Medulla oblongata (tissue), 1 donor: ENCODE measurements around the gene RAD9A.

Source experiments
- DNase-seq: peaks from one replicate; pipeline ENCODE4 v3.0.0-alpha.2; 2015; ENCODE audit errors: extremely low spot score

RAD9A gene

DNA sequence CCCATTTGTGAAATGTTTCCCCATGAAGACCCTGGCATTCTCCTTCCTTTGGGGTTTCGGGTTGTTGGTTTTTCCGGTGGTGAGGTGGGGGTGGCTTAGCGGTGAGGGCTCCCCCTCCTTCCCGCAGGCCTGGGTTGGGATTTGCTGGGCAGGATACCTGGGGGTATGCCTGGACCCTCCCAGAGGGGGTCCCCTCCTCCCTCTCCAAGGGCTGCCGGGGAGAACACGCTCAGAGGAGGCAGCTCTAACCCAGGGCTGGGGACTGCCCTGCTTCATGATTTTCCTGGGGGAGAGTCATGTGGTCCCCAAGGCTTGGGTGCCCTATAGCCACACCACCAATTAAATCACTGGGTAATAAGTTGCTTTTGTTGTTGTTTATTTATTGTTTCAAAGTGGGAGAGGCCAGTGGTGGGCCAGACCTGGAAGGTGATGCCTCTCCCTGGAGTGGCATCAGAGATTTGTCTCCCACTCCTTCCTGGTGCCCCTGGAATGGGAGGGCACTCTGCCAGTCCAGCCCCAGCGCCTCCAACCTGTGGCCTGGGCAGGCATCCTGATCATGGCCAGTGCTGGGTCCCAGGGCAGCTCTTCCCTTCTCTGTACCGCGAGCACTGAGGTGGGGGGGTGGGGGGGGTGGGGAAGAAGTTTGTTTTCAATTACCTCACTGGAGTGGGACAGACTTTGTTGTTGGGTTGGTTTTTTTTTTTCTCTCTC lies 17.1 kb upstream of the RAD9A start:
- no peak for DNase-seq

DNA sequence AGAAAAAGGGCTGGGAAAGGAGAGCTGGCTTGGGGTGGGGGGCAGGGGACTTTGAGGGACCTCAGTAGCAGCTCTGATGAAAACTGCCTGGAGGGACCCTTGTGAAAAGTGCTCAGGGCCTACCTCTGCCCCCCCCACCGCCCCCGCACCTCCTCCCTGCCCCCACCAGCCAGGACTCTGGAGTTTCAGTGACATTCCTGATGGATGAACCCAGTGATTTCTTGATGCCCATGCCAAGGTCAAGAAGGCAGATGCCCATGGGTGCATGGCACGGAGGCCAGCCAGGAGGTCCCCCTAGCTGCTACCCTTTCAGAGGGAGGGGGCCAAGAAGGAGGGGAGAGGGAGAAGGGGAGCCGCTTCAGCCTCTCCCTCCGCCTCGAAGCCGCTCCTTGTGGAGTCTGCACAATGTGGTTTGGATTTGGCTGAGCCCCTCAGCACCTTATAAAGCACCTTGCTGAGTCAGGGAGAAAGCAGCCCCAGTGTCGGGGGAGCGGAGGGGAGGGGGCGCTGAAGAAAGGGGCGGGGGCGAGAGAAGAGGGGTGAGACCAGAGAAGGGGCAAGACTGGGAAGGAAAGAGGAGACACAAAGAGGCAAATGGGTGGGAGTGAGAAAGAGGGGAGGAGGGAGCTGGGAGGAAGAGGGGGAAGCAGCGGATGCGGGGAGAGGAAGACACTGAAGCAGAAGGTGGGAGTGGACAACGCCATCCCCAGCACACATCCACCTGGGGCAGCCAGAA lies 16.3 kb upstream of the RAD9A start:
- no peak for DNase-seq

DNA sequence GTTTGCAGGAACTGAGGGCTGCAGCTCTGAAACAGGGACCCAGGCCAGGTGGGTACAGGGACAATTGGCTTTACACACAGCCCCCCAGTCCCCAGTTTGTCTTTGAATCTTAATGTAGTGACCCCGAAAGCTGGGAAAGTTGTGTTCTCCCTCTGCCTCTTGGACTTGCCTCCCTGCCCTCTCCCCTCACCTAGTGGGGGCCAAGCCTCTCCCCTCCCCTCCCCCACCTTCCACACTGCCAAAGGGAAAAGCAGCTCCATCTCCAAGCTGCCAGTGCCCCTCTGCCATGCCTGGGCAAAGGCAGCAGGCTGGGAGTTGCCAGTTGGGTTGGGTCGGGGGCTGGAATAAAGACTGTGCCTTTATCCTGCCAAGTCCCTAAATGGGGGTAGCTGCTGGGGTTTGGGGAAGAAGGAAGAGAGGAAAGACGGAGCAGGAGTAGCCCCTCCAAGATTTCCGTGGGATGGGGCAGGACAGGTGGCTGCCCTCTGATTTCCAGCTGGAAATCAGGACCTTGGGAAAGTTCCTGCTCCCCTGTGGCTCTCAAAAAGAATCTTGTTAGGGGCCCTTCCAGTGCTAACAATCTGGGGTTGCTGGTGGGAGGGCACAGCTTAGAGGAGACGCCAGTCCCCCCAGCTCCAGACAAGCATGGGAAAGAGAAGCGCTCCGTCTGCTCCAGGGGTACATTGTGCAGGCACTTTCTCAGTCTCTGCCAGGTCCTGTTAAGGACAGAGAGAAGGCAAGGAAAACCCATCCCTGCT lies 15.5 kb upstream of the RAD9A start:
- no peak for DNase-seq

DNA sequence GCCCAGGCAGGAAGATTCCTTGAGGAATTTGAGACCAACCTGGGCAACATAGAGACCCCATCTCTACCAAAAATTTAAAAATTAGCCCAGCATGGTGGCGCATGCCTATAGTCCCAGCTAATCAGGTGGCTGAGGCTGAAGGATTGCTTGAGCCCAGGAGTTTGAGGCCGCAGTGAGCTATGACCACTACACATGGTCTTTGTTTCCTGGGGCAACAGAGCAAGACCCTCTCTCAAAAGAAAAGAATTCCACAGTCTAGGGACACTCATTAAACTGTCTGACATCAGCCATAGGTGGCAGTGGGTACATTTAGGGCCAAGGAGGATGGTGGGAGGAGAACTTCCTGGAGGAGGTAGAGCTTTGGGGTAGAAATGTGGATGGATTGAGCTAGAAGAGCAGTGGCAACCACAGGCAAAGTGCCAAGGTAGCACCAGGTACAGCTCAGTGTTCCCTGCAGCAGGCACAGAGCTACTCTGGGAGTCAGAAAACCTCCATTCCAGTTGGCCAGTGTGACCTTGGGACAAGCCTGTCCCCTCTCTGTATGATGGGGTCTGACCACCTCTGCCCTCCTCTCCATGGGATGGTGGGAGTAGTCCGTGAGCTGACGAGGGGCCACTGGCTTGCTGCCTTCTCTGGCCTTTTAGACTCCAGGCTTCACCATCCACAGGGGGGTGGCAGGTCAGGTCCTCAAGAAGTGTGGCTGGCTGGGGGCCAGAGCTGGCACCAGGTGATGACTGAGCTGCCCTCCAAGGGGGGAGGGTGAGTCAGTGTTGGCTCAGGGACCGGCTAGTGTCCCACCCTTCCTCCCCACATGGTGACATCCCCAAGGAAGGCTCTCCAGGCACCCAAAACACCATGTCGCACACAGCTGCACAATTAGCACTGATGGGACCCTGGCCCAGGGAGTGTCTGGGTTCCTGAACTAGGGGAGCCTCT lies 14.6 kb upstream of the RAD9A start:
- DNase-seq, result no peak

DNA sequence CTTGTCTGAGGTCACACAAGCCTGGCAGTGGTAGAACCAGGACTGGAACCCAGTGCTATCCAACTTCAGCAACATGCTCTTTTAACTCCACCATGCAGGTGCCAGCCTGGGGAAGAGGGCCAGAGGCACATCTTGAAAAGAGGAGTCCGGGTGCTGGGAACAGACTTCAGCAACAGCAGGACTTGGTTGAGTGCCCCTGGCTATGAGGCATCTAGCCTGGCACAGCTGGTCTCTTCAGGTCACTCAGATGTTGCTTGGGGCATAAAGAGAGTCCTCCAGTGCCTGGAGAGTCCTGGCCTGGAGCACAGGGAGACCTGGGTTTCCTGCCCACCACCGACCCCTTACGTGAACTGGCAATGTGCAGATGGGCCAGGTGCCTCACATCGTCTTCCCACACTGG lies 13.2 kb upstream of the RAD9A start:
- no peak for DNase-seq

DNA sequence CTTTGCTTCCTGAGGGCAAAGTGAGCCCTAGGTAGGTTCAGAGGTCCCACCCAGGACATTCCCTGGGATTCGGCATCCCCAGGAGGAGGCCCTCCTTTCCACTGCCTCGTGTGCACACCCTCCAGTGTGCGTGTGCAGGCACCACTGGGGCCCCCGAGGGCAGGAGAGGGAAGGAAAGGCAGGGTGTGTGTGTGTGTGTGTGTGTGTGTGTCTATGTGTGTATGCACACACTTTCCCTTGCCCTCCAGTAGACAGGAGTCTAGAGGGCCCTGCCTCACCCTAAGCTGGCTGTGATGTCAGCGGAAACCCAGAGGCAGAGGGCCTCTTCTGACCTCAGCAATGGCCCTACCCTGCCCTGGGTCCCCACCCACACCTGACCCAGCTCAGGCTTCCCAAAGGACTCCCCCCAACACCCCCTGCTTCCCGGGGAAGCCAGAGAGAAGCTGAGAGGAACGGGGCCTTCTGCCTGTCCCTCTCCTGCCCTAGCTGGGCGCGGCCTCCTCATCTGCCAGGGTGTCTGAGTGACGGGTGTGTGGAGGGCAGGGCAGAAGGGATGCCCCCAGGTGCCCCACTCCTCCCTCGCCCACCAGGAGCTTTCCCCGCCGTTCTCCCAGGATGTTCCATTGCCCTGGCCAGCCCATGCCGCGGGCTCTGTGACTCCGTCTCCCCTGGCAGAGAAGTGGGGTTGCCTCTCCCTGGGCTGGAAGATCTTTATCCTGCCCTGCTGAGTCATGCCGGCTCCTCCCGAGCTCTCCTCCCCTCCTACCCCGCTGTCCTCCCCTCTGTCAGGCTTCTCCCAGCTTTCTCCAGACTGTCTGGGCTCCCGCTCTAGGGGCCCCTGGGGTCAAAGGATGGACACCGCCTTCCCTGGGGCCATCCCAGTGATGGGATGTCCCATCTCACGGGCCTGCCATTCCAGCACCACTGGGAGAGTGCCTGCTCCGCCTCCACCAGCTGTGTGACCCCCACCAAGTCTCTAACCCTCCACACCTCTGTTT lies 12.4 kb upstream of the RAD9A start:
- no peak for DNase-seq

DNA sequence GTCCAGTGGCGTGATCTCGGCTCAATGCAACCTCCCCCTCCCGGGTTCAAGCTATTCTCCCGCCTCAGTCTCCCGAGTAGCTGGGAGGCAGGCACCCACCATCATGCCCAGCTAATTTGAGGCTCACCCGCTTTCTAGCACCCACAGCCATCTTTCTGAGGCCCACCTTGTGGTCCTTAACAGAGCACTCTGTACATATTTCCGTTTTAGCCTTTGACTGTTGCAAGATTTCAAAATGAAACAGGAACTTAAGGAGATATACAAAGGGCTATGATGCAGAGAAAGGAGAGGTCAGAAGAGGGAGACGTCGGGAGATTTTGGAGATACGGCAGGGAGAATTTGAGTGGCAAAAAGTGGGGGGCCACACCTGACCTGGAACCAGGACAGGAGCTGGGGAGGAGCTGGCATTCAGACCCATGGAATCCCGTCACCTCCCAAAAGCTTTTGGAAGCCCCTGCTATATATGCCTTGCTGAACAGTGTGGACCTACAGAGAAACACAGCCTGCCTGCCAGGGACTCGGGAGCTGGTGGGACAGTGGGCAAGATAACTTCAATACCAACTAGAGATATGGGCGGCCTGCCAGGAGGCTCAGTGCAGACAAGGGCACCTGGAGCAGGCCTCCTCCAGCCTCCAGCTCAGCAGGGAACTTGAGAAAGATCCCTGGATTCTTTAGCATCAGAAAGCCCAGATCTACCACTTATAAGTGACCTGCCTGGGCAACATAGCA lies 10.4 kb upstream of the RAD9A start:
- DNase-seq, result peak; percentile 49

DNA sequence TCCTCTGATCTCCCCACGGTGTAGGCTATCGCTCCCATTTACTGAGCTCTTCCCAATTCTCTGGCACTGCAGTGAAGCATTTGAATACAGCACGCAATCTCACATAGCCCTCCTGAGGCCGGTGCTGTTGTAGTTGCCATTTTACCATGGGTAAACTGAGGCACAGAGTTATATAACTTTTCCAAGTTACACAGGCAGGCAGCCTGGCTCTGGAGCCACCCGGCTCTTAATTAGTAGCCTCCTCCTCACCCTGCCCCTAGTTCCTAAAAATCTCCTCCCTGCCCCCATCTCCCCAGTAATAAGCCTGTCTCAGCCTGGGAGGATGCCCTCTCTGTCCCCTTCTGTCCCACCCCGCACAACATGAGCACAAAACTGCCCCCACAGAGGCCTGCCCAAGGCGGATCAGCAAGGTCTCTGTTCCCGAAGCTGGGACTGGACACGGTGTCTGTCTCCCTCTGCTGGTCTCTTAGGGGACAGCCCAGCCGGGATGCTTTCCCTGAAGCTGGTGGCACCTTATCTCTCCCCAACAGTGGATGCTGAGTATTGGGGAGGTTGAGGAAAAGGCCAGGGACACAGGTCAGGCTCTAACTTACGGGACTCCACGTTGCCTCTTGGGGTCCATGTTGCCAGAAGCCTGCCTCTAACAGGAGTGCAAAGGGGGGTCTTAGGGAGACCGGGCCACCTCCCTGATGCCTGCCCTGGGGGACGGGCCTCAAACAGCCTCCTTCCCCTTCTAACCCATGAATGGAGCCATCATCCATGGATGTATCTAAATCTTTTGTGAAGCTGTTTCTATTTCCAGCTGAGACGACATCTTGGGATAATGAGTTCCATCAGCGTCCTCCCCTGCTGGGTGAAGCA lies 9.3 kb upstream of the RAD9A start:
- DNase-seq, result peak; percentile 90

DNA sequence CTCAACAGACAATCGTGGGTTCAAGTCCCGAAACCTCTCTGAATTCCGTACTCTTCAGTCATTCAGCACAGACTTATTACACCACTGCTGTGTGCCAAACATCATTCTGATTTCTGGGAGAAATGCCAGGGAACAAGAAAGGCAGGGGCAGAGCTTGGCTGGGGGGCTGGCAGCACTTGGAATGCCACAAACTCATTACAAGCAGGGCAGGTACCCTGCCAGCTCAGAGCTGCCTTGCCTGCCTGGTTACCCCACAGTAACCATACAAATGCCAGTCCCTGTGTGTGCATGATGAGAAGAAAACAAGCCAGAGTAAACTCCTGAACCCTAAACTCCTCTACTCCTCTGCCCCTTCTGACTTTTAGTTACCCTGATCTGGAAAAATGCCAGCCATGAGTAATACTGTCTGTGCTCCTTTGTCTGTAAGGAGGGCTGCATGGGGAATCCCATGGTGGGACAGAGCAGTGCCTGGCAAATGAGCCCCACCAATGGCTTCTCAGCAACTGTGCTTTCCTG lies 6.9 kb upstream of the RAD9A start:
- DNase-seq, result peak; percentile 79

DNA sequence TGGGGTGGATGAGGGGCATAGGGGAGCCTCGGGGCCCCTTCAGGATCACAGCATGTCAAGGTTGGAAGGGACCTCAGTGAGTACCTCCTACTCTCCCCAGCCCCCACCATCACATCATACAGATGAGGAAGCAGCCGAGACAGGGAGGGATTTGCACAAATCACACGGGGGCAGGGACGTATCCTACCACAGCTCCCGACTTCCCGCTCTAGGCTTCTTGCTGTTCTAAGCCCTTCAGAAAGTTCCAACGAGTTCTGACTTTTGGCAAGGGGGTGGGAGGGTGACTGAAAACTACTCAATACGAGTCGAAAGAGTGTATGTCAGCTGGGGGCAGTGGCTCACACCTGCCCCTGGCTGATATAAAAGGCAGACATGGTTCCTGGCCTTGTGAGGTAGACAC lies 4.7 kb upstream of the RAD9A start:
- DNase-seq, result no peak

DNA sequence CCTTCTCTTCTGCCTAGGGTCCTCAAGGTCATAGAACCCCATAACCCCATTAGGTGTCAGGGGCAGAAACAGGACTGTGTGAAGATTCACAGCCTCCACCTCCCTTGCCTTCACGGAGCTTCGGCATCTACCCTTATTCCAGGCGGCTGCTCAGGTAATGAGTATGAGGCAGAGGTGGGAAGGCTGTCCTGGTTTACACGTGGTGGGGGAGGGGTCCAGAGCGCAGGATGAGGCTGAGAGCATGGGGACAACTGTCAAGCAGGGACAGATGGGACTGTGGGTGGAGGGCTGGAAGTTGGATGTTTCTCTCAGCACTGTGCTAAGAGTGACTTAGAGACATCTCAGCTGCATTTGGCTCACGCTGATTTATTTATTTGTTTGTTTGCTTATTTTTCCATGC lies 4.3 kb upstream of the RAD9A start:
- no peak for DNase-seq

DNA sequence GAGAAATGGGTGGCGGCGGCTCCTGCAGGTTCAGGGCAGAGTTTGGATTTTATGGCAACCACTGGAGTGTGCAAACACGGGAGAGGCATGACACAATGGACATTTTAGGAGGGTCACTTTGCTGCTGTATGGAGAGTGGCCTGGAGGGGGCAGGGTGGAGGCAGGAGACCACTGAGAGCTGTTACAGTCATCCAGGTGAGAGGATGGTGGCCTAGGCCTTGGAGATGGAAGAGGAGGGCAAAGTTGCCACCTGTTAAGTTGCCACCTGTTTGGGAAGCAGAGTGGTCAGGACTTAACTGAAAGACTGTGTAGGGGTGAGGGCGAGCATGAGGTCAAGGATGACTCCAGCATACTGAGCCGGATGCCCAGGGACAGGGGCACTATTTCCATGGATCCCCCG lies 2.3 kb upstream of the RAD9A start:
- no peak for DNase-seq

DNA sequence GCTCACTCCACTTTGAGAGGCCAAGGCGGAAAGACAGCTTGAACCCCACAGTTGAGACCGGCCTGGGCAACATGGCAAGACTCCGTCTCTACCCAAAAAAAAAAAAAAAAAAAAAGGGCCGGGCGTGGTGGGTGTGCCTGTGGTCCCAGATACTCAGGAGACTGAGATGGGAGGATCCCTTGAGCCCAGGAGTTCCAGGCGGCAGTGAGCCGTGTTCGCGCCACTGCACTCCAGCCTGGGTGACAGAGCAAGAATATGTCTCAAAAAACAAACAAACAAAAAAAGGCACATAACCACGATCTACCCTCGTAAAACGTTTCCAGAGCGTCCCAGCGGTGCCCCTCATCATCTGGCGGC lies 861 bp upstream of the RAD9A start:
- DNase-seq, result no peak

DNA sequence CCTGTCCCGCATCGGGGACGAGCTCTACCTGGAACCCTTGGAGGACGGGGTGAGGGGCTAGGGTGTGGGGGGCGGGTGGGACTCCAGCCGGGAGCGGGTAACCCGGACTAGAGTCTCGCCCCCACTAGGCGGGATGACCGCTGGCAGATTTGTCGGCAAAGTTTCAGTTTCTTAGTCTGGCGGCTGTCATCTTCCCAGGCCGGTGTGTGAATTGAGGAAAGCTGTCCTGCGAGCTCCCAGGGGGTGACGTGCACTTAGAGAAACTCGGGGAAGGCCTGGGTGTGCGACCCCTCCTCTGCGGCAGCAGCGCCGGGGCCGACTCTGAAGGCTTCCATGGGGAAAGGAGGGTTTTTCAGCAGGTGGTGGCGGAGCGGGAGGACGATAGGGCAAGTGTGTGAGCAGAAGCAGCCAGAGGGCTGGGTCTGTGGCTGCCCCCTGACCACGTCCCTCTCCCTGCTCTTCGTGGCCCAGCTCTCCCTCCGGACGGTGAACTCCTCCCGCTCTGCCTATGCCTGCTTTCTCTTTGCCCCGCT lies 463 bp downstream of the RAD9A start:
- DNase-seq, result no peak

DNA sequence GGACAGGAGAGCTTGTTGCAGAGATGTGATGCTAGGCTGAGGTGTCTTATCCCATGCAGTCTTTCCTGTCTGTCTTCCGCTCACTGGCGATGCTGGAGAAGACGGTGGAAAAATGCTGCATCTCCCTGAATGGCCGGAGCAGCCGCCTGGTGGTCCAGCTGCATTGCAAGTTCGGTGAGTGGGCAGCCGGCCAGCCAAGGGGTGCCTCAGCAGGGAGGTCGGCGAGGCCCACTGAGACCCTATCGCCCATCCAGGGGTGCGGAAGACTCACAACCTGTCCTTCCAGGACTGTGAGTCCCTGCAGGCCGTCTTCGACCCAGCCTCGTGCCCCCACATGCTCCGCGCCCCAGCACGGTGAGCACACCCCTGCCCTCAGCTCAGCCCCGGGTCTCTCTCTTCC lies 1.7 kb downstream of the RAD9A start:
- no peak for DNase-seq

DNA sequence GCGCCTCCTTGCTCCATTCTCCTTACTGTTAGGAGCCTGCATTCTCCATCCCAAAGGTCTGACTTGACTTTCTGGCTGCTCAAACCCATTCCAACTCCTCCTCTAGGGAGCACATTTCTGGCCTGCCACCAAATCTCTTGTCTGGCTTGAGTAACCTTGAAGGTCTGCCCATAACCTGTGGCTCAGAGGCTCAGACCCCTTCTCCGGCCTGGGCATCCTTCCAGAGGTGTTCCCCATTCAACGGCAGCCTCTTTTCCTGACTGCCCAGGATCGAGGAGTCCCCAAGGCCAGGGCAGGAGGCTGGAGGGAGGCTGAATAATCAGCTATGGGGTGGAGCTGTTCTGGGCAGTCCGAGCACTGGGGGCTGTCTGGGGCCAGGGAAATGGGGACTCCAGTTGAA lies 2.2 kb downstream of the RAD9A start:
- DNase-seq, result no peak

DNA sequence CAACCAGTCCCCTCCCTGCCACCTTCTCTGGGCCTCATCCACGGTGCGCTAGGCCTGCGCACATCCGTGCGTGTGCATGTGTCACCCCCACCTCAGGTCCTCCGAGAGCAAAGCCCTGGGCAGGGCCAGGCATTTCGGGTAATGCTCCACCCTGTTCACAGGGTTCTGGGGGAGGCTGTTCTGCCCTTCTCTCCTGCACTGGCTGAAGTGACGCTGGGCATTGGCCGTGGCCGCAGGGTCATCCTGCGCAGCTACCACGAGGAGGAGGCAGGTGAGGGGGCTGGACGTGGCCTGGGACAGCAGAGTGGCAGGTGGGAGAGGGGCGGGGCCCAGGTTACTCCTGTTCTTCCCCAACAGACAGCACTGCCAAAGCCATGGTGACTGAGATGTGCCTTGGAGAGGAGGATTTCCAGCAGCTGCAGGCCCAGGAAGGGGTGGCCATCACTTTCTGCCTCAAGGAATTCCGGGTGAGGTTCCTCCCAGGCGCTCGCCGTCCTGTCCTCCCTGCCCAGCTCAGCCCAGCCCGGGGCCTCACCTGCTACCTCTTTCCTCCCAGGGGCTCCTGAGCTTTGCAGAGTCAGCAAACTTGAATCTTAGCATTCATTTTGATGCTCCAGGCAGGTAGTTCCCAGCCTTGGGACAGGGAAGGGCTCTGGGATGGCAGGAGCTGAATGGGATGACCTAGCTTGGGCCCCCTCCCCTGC lies 3.9 kb downstream of the RAD9A start:
- DNase-seq, result no peak

DNA sequence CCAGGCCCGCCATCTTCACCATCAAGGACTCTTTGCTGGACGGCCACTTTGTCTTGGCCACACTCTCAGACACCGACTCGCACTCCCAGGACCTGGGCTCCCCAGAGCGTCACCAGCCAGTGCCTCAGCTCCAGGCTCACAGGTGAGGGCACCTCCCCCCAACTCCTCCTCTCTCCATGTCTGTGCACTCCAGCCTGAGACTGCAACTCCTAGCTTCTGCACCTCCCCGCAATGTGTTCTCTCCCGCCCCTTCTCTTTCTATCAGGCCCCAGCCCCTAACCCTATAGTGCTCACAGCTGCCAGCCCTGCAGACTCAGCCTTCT lies 4.4 kb downstream of the RAD9A start:
- no peak for DNase-seq
